Measurements from ENCODE around the gene SPNS2. TPM values are rescaled to one million over a fixed set of nuclear protein-coding genes. Genes with fewer than 3 reads are reported as not detected.
"Not testable (repeated sequence)": the region's sequence is repeated elsewhere in the genome, so short reads cannot be mapped to it uniquely, and the experiment has no call there.

SPNS2 gene
- total RNA-seq, 1 experiment from 2014 or later, result not detected

DNA sequence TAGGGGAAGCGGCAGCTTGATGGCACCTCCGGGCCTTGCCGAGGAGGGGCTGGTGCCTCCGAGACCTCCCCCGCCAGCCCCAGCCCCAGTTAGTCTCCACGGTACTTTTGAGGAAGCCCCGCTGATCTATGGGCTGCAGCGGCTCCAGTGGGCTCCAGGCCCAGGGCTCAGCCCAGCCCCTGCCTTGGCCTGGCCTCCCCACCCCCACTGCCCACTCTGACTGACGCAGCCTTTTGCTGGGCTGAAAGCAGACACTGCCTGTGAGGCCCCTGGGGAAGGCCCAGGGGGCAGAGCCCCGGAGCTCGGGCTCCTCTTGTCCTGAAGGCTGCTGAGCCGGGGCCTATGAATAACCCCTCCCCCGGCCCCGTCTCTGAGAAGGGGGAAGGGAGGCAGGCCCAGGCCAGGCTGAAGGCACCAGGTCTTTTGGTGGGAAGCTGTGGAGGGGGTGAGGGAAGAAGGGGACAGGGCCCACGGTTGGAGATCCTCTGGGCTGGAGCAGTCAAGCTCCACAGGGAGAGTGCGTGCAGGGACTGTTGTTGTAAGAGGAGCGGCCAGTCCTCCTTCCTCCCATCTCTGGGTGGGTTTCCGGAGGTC is 78.1 kb downstream of the SPNS2 start:
- no peak for DNase-seq (ENCODE audit: unreplicated experiment)
- no peaks in the 10 kb centered on the region for H3K9me3 Mint-ChIP-seq (ENCODE audit: unreplicated experiment)
- H3K4me1 Mint-ChIP-seq (ENCODE audit: insufficient read depth, unreplicated experiment), result peaks cover 7% of the 10 kb centered on the region
- H3K27ac Mint-ChIP-seq (ENCODE audit: low read depth, unreplicated experiment), result no peak overlapping the region
- intact Hi-C loops (cut with micrococcal nuclease), result no loop called here
- CTCF ChIA-PET, result interaction anchor here (0.7 to 2.1 kb wide), 4 partner anchors 10 to 70 kb away, joined by 3 to 9 read pairs (median 3); no protein-coding TSS in a partner anchor
- no peaks in the 10 kb centered on the region for H3K36me3 Mint-ChIP-seq (ENCODE audit: insufficient read depth, unreplicated experiment)
- H3K27me3 Mint-ChIP-seq (ENCODE audit: insufficient read depth, unreplicated experiment), result peaks cover 11% of the 10 kb centered on the region
- TF ChIP-seq, protein P1, sequence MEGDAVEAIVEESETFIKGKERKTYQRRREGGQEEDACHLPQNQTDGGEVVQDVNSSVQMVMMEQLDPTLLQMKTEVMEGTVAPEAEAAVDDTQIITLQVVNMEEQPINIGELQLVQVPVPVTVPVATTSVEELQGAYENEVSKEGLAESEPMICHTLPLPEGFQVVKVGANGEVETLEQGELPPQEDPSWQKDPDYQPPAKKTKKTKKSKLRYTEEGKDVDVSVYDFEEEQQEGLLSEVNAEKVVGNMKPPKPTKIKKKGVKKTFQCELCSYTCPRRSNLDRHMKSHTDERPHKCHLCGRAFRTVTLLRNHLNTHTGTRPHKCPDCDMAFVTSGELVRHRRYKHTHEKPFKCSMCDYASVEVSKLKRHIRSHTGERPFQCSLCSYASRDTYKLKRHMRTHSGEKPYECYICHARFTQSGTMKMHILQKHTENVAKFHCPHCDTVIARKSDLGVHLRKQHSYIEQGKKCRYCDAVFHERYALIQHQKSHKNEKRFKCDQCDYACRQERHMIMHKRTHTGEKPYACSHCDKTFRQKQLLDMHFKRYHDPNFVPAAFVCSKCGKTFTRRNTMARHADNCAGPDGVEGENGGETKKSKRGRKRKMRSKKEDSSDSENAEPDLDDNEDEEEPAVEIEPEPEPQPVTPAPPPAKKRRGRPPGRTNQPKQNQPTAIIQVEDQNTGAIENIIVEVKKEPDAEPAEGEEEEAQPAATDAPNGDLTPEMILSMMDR (IDR thresholded peaks at IDR 0.05; ENCODE audit: unreplicated experiment), result no peak
- no TSS peak for BruUV-seq (replicated peaks)
- POLR2A ChIA-PET, result no interaction called here
- no peak overlapping the region for H3K4me3 Mint-ChIP-seq (ENCODE audit: unreplicated experiment)

DNA sequence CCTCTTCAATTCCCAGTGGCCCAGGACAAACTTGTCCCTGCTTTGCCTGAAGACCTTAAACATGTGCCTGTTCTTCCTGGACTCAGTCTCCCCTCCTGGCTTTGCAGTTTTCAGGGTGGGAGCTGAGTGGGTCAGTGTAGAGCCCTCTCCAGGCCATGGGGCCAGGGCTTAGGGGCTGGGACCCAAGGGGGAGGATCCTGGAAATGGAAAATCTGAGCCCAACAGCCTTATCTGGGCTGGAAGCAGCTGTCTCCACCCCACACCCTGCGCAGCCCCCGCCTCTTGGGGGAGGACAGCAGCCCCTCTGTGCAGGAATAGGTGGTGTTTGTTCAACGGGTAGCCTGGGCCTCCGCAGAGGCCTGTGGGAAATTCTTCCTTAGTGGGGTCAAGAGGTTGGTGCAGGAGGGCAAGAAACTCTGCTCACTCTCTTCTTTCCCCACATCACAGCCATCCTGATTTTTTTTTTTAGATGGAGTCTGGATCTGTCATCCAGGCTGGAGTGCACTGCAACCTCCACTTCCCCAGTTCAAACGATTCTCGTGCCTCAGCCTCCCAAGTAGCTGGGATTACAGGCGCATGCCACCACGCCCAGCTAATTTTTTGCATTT is 78.8 kb downstream of the SPNS2 start:
- Mint-ChIP-seq H3K27me3 (ENCODE audit: insufficient read depth, unreplicated experiment) (peaks cover 17% of the 10 kb centered on the region), H3K4me3 (ENCODE audit: unreplicated experiment) (no peak overlapping the region), H3K4me1 (ENCODE audit: insufficient read depth, unreplicated experiment) (peaks cover 7% of the 10 kb centered on the region), H3K36me3 (ENCODE audit: insufficient read depth, unreplicated experiment) (no peaks in the 10 kb centered on the region), H3K27ac (ENCODE audit: low read depth, unreplicated experiment) (no peak overlapping the region), H3K9me3 (ENCODE audit: unreplicated experiment) (no peaks in the 10 kb centered on the region)
- TF ChIP-seq, protein P1 (IDR thresholded peaks at IDR 0.05; ENCODE audit: unreplicated experiment), result no peak
- ChIA-PET CTCF (interaction anchor here (0.6 to 2.1 kb wide), 4 partner anchors 10 to 332 kb away, joined by 3 to 9 read pairs (median 3); no protein-coding TSS in a partner anchor), POLR2A (no interaction called here)
- BruUV-seq (replicated peaks), result no TSS peak
- no peak for DNase-seq (ENCODE audit: unreplicated experiment)
- intact Hi-C loops (cut with micrococcal nuclease), result no loop called here

DNA sequence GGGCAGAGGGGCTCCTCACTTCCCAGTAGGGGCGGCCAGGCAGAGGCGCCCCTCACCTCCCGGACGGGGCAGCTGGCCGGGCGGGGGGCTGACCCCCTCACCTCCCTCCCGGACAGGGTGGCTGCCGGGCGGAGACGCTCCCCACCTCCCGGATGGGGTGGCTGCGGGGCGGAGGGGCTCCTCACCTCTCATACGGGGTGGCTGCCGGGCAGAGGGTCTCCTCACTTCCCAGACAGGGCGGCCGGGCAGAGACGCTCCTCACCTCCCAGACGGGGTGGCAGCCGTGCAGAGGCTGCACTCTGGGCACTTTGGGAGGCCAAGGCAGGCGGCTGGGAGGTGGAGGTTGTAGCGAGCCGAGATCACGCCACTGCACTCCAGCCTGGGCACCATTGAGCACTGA is 79.7 kb downstream of the SPNS2 start:
- H3K36me3 Mint-ChIP-seq (ENCODE audit: insufficient read depth, unreplicated experiment); H3K9me3 Mint-ChIP-seq (ENCODE audit: unreplicated experiment); BruUV-seq (replicated peaks); CTCF ChIA-PET; H3K4me1 Mint-ChIP-seq (ENCODE audit: insufficient read depth, unreplicated experiment); intact Hi-C loops (cut with micrococcal nuclease); POLR2A ChIA-PET; H3K27ac Mint-ChIP-seq (ENCODE audit: low read depth, unreplicated experiment); DNase-seq (ENCODE audit: unreplicated experiment); H3K4me3 Mint-ChIP-seq (ENCODE audit: unreplicated experiment): not testable (repeated sequence)
- H3K27me3 Mint-ChIP-seq (ENCODE audit: insufficient read depth, unreplicated experiment), result peaks cover 26% of the 10 kb centered on the region

DNA sequence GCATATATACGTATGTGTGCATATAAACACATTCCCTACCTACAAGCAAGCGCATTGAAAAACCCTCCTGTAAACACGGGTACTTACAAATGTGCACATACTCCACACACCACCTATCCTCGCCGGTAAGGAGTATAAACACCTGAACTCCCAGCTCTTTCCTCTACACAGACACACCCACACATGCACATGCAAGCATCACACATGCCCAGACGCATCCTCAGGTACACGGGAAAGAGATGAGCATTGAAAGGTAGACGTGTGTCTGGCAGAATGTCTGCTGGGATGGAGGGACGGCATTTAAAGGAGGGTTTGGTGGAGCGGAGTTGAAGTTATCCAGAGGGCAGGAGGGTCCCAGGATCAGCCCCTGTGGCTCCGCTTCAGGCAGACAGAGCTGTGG is 81.0 kb downstream of the SPNS2 start:
- no peak overlapping the region for H3K4me3 Mint-ChIP-seq (ENCODE audit: unreplicated experiment)
- H3K36me3 Mint-ChIP-seq (ENCODE audit: insufficient read depth, unreplicated experiment), result no peaks in the 10 kb centered on the region
- TF ChIP-seq, protein P1 (IDR thresholded peaks at IDR 0.05; ENCODE audit: unreplicated experiment), result no peak
- H3K27me3 Mint-ChIP-seq (ENCODE audit: insufficient read depth, unreplicated experiment), result peaks cover 33% of the 10 kb centered on the region
- H3K4me1 Mint-ChIP-seq (ENCODE audit: insufficient read depth, unreplicated experiment), result peaks cover 7% of the 10 kb centered on the region
- H3K27ac Mint-ChIP-seq (ENCODE audit: low read depth, unreplicated experiment), result no peak overlapping the region
- ChIA-PET CTCF (interaction anchor here (1.8 to 2.0 kb wide), 2 partner anchors 13 to 15 kb away, joined by 6 to 7 read pairs; no protein-coding TSS in a partner anchor), POLR2A (no interaction called here)
- no peak for DNase-seq (ENCODE audit: unreplicated experiment)
- intact Hi-C loops (cut with micrococcal nuclease), result no loop called here
- no peaks in the 10 kb centered on the region for H3K9me3 Mint-ChIP-seq (ENCODE audit: unreplicated experiment)
- BruUV-seq (replicated peaks), result no TSS peak
